Gastroesophageal sphincter (tissue), 4 donors: ENCODE measurements around the gene NPC2. TPM values are rescaled to one million over a fixed set of nuclear protein-coding genes. Genes with fewer than 3 reads are reported as not detected.

ENCODE experiments used
- ATAC-seq: fragments of 150-250 bp; one replicate; pipeline ENCODE4 v1.9.1; 2016; ENCODE audit warnings: mild to moderate bottlenecking, moderate library complexity
- H3K27ac ChIP-seq, 4 donors: fragments of 200-600 bp; sonication (generic) in 3 of 4; 1 replicate in 3 of 4; 2 replicates in 1 of 4; pipeline ENCODE4 v1.5.1; 2016 to 2019
- H3K27me3 ChIP-seq: fragments of 200-600 bp; sonication (generic); one replicate; pipeline ENCODE4 v1.5.1; 2019
- H3K36me3 ChIP-seq, 2 donors: fragments of 200-600 bp; sonication (generic); one replicate each; pipeline ENCODE4 v1.5.1; 2019; ENCODE audit warnings: control low read depth in 1 of 2
- H3K4me1 ChIP-seq, 3 donors: fragments of 200-600 bp; sonication (generic); 1 replicate in 2 of 3; 2 replicates in 1 of 3; pipeline ENCODE4 v1.5.1; 2016 to 2019; ENCODE audit warnings: control low read depth in 2 of 3
- H3K4me3 ChIP-seq, 2 donors: fragments of 200-600 bp; sonication (generic); one replicate each; pipeline ENCODE4 v1.5.1; 2019; ENCODE audit warnings: mild to moderate bottlenecking in 1 of 2, moderate library complexity in 1 of 2
- H3K9me3 ChIP-seq, 3 donors: fragments of 200-600 bp; sonication (generic); one replicate each; pipeline ENCODE4 v1.5.1; 2017 to 2019; ENCODE audit warnings: control low read depth in 2 of 3
- EP300 ChIP-seq: sonication (generic); formaldehyde crosslinking; IDR thresholded peaks from one replicate; pipeline ENCODE4 v1.6.1; 2017; ENCODE audit warnings: antibody characterized with exemption, mild to moderate bottlenecking
- POLR2A ChIP-seq, 2 donors: fragments of 450-650 bp; IDR thresholded peaks; one replicate each; pipeline ENCODE4 v1.6.1; 2017; ENCODE audit warnings: antibody characterized with exemption in 2 of 2, mild to moderate bottlenecking in 2 of 2, moderate library complexity in 1 of 2
- POLR2AphosphoS5 ChIP-seq: sonication (generic); formaldehyde crosslinking; IDR thresholded peaks from one replicate; pipeline ENCODE4 v1.6.1; 2017; ENCODE audit warnings: antibody characterized with exemption
- WGBS, 2 donors: methylation state at CpG; one replicate each; pipeline ENCODE4 v1.1.5; 2018; ENCODE audit warnings: low coverage in 1 of 2; 5-methylcytosine and 5-hydroxymethylcytosine counted together
- total RNA-seq, 4 donors: library from RNA; depleted of rRNA; stranded (reverse); fragments of >200 nt; gene quantifications; one replicate each; pipeline ENCODE4 v1.1.0, GENCODE V29; 2016
- TF ChIP-seq, protein P1 (sequence below), 4 experiments: fragments of 200-600 bp in 2 of 4; fragments of 450-650 bp in 2 of 4; sonication (generic) in 1 of 4; IDR thresholded peaks; one replicate each; pipeline ENCODE4 v1.5.1; 2017 to 2019; ENCODE audit warnings: antibody characterized with exemption in 4 of 4, mild to moderate bottlenecking in 2 of 4, moderate library complexity in 2 of 4

The NPC2 gene
- total RNA-seq, 4 donors from 2014 or later: 81.9 to 302 (median 227) TPM

DNA sequence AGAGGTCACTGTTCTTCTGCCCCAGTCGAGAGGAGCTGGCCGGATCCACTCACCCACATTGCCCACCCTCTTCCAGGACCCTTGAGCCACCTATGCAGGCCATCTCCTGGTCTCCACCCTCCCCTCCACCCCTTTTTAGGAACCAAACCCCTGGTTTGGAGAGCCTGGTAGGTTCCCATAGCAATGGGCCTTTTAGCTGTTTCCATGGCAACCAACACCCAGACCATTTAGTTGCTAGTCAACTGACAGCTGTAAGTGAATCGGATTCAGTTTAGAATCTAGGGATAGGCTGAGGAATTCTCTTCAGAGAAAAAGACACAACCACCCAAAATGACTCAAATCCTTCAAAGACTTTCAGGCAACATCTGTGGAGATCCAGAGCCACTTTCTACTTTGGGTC lies 16.5 kb downstream of the NPC2 start:
- H3K27me3 ChIP-seq: no peaks in the 10 kb centered on the region
- H3K9me3 ChIP-seq: no peaks in the 10 kb centered on the region
- H3K27ac ChIP-seq: no peak overlapping the region
- no peaks in the 10 kb centered on the region for H3K4me1 ChIP-seq
- no peak overlapping the region for H3K4me3 ChIP-seq
- 75 to 100% methylated on average over 1 of the region's 3 CpGs for WGBS, 2 donors
- peaks cover 3 to 92% of the 10 kb centered on the region in 2 donors for H3K36me3 ChIP-seq
- ATAC-seq: no peak
- TF ChIP-seq, protein P1, sequence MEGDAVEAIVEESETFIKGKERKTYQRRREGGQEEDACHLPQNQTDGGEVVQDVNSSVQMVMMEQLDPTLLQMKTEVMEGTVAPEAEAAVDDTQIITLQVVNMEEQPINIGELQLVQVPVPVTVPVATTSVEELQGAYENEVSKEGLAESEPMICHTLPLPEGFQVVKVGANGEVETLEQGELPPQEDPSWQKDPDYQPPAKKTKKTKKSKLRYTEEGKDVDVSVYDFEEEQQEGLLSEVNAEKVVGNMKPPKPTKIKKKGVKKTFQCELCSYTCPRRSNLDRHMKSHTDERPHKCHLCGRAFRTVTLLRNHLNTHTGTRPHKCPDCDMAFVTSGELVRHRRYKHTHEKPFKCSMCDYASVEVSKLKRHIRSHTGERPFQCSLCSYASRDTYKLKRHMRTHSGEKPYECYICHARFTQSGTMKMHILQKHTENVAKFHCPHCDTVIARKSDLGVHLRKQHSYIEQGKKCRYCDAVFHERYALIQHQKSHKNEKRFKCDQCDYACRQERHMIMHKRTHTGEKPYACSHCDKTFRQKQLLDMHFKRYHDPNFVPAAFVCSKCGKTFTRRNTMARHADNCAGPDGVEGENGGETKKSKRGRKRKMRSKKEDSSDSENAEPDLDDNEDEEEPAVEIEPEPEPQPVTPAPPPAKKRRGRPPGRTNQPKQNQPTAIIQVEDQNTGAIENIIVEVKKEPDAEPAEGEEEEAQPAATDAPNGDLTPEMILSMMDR (IDR thresholded peaks at IDR 0.05): no peak
- TF ChIP-seq POLR2A (IDR thresholded peaks at IDR 0.05) (no peak), POLR2AphosphoS5 (no peak), EP300 (no peak)

DNA sequence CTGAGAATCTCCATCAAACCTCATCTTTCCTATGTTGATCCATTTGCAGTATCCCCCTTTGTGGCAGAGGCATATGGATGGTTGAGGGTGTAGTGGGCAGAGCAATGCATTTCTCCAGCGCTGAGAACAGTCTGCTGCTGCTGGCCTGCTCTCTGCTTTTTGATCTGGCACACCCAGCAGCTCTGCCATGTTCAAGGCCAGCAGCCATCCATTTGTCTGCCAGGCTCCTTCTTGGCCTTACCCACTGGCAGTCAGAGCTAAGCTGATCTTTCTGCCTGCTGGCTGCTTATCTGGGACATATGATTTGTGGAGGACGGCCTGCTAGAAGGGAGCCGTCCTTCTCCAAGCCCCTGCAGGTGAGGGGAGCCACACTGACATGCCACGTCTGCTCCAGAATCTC lies 17.0 kb downstream of the NPC2 start:
- no peak overlapping the region for H3K4me3 ChIP-seq
- H3K4me1 ChIP-seq: no peaks in the 10 kb centered on the region
- 100% methylated on average over 1 of the region's 4 CpGs for WGBS, 2 donors
- no peak for ATAC-seq
- no peaks in the 10 kb centered on the region for H3K27me3 ChIP-seq
- TF ChIP-seq POLR2AphosphoS5: no peak
- no peak for TF ChIP-seq EP300
- TF ChIP-seq POLR2A (IDR thresholded peaks at IDR 0.05): no peak
- TF ChIP-seq, protein P1 (IDR thresholded peaks at IDR 0.05): no peak
- H3K36me3 ChIP-seq: peaks cover 3 to 91% of the 10 kb centered on the region in 2 donors
- H3K9me3 ChIP-seq: no peaks in the 10 kb centered on the region
- H3K27ac ChIP-seq: no peak overlapping the region

DNA sequence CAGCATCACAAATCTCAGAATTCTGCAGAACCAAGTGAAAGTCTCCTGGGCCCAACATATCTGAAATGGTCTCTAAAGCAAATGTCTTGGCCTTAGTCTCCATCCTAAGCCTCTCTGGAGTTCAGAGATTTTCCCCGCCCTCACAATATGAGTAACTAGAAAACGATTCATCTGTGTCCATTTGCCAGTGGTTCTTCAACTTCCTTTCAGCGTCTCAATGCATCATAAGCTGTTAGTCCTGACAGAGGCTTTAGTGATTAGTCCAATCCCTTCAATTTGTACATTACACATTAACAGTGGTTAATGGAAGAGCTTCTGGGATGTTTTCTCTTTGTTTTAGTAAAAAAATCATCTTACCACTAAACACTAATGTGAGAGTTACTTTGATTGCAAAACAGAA lies 17.4 kb downstream of the NPC2 start:
- Histone ChIP-seq H3K36me3 (peaks cover 3 to 91% of the 10 kb centered on the region in 2 donors), H3K27ac (no peak overlapping the region), H3K9me3 (no peaks in the 10 kb centered on the region), H3K4me1 (peaks cover 0 to under 1% (median 0%) of the 10 kb centered on the region in 3 donors), H3K27me3 (no peaks in the 10 kb centered on the region), H3K4me3 (no peak overlapping the region)
- no peak for TF ChIP-seq EP300
- TF ChIP-seq, protein P1 (IDR thresholded peaks at IDR 0.05): no peak
- TF ChIP-seq POLR2AphosphoS5: no peak
- TF ChIP-seq POLR2A (IDR thresholded peaks at IDR 0.05): no peak
- WGBS, 2 donors: 32 to 41% methylated on average over 3 of the region's 3 CpGs
- ATAC-seq: no peak

DNA sequence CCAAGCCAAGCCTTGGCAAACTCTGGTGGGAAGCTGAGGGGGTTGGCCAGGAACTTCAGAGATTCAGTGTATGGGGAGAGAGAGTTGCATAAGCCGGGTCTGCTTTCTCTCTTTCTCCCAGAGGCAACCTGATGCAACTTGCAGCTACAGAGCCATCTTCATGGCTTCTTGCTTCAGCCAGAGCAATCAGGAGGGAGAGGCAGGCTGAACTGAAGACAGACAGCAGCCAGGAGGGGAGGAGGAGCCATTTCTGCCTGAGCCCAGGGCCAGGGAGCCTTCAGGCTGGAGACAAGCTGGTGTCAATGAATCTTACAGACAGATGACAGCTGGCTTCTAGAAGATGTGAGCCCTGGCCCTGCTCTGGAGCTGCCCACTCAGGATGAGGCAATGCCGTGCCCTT lies 18.7 kb downstream of the NPC2 start:
- no CpG with 5 or more reads among the region's 2 CpGs for WGBS, 2 donors
- no peak overlapping the region for H3K27ac ChIP-seq

DNA sequence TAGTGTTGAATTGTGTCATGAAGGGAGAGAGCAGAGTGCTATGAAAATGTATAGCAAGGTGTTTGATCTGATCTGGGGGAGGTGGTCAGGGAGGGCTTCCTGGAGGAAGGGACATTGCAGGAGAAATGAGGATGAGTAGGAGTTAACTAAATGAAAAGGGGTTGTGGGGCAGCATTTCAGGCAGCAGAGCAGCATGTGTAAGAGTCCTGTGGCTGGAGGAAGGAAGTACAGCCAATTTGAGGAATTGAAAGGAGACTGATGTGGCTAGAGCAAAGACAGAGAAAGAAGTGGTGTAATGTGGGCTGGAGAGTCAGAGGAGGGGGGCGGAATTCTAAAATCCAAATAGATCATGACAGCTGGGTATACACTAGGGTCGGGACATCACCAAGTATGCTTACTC lies 20.5 kb downstream of the NPC2 start:
- TF ChIP-seq EP300 (no peak), POLR2AphosphoS5 (no peak), POLR2A (IDR thresholded peaks at IDR 0.05) (no peak)
- TF ChIP-seq, protein P1 (IDR thresholded peaks at IDR 0.05): no peak
- ATAC-seq: no peak
- no peak overlapping the region for H3K4me3 ChIP-seq
- peaks cover 0 to 12% (median 0%) of the 10 kb centered on the region in 3 donors for H3K4me1 ChIP-seq
- H3K27ac ChIP-seq: no peak overlapping the region
- 80 to 93% methylated on average over 2 of the region's 2 CpGs for whole genome bisulfite sequencing, 2 donors
- H3K27me3 ChIP-seq: no peaks in the 10 kb centered on the region
- H3K9me3 ChIP-seq: no peaks in the 10 kb centered on the region
- peaks cover 0 to 76% of the 10 kb centered on the region in 2 donors for H3K36me3 ChIP-seq

More for the DNA sequence above, 18.7 kb downstream of the NPC2 start:
- Histone ChIP-seq H3K4me1 (peaks cover 0 to 7% (median 0%) of the 10 kb centered on the region in 3 donors), H3K36me3 (peaks cover 0 to 85% of the 10 kb centered on the region in 2 donors), H3K9me3 (no peaks in the 10 kb centered on the region), H3K27me3 (no peaks in the 10 kb centered on the region), H3K4me3 (no peak overlapping the region)
- TF ChIP-seq, protein P1 (IDR thresholded peaks at IDR 0.05): no peak
- no peak for TF ChIP-seq POLR2AphosphoS5
- TF ChIP-seq POLR2A (IDR thresholded peaks at IDR 0.05): no peak
- TF ChIP-seq EP300: no peak
- no peak for ATAC-seq
